HG02642 (cell line): ENCODE data around the gene NRM.
A peak's percentile ranks its signal among the peaks of the same experiment; 100 is the strongest.

Source experiments
- ATAC-seq: cut with Tn5 transposase; IDR thresholded peaks from one replicate; pipeline ENCODE4 v1.9.1; 2021; ENCODE audit warnings: mild to moderate bottlenecking; ENCODE audit not compliant: unreplicated experiment, poor library complexity

The NRM gene

GRCh38 chr6:30689985-30690384 lies 799 bp downstream of the NRM start:
- no peak for ATAC-seq

DNA sequence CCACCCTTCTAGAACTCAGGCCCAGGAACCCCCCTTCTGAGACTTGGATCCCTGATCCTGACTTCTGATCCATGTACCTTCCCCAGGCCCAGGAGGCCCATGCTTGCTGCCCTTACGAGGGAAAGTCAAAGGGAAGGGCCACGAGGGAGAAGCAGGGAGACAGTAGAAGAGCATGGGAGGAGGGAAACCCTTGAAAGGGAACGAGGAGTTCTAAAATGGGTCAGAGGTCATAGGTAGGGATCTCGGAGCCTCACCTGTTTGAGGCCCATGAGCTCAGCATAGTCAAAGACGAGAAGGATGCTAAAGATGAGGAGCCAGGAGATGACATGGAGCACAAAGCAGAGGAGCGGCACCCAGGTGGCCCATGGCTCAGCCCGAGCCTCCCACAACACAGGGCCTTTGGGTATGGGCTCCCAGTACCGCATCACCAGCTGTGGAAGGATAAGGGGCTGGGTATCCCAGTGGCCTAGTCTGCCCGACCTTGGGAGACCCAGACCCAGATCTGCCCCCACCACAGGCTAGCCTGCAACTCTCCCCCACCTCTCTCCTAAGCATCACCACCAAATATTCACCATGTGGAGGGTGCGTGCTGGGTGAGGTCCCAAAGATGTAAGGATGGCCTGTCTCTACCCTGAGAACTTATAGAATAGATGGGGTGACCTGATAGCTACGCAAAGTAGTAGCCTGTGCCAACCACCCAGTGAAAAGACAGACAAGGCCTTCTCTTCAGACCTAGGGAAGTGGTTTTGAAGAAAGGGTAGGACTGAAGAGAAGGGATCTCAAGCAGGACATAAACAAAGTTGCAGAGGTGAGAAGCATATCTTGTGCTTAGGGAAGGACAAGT lies 1.5 kb downstream of the NRM start:
- ATAC-seq, result no peak

GRCh38 chr6:30688569-30688968 lies 2.2 kb downstream of the NRM start:
- no peak for ATAC-seq

DNA sequence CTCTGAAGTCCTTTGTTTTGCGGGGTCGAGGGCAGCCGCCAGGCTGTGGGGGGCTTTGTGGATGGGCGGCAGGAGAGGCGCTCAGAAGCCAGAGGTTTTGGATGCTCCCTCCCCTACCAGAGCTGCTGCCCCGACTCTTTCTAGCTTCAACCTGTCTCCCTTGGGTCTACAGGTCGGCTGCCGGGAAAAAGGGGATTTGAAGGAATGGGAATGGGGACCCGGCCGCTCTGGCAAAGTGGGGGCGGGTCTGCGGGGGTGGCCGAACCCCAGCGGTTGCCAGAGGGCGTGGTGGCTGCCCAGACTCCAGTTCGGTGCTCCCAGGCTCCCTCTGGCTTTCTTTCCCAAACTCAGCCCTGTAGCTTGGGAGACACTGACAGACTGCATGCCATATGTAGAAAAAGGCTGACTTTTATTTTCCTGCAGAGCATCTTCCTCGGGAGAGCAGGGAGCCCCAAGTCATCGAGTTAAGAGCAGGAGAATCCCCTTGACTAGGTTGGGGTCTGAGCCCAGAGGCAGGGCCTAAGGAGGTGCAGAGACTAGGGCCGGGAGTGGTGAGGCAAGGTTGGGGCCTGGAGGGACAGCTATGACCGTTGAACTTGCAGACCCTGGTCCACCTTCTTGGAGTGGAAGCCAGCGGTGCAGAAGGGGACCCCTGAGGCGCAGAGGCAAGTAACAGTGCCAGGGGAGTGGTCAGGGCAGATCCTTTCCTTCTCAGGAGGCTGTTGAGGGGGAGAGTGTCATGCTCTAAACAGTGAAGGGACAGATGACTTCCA lies 2.9 kb downstream of the NRM start:
- no peak for ATAC-seq

GRCh38 chr6:30686908-30687658 lies 3.7 kb downstream of the NRM start:
- peak; percentile 48 for ATAC-seq

DNA sequence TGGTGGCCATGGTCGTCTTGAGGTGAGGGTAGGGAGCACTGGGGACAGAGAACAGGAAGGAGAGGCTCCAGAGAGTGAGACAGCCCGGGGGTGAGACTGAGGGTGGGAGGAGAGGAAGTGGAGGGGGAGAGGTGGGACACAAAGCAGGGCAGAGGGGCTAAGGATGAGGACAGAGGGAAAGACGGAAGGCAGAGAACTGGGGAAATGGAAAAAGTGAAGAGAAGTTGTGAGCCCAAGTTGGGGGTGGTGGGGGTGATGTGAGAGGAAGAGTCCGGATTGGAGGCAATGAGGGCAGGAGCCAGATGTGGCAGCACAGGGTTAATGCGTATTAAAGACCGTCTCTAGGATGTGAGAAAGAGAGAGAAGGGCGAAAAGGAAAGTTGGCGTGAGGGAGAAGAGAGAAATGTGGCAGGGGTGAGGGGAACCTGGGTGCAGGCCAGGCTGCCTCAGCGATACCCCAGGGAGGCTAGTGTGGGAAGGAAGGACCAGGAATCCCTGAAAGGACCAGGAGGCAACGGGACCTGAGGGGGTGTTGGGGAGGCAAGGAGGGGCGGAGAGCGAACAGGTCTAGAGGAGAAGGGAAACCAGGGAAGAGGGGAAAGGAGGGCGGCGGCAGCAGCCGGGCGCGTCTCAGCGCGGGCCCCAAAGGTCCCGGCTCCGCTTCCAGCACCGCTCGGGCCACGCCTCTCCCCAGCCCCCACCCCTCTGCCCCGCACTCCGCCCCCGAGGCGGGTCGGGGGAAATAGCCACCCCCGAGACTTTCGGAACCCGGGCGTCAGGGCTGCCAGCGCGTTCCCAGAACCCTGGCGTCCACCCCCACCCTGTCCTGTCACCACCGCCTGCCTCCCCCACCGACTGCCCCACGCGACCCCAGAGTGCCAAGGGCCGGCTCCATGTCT lies 4.5 kb downstream of the NRM start, which contains the start of gene PPP1R18:
PPP1R18 (minus strand) TSS at position 637 of the 899 bp plus-strand sequence; CDS start at position 10, 627 bp downstream.
- ATAC-seq, result peak; percentile 26

- no peak for ATAC-seq
These were observed 5.4 kb downstream of the NRM start for GRCh38 chr6:30685157-30686008.

GRCh38 chr6:30684386-30685156 lies 6.2 kb downstream of the NRM start:
- no peak for ATAC-seq

- no peak for ATAC-seq
These were observed 6.8 kb downstream of the NRM start for GRCh38 chr6:30683980-30684338.

GRCh38 chr6:30683183-30683979 lies 7.4 kb downstream of the NRM start:
- ATAC-seq, result no peak

DNA sequence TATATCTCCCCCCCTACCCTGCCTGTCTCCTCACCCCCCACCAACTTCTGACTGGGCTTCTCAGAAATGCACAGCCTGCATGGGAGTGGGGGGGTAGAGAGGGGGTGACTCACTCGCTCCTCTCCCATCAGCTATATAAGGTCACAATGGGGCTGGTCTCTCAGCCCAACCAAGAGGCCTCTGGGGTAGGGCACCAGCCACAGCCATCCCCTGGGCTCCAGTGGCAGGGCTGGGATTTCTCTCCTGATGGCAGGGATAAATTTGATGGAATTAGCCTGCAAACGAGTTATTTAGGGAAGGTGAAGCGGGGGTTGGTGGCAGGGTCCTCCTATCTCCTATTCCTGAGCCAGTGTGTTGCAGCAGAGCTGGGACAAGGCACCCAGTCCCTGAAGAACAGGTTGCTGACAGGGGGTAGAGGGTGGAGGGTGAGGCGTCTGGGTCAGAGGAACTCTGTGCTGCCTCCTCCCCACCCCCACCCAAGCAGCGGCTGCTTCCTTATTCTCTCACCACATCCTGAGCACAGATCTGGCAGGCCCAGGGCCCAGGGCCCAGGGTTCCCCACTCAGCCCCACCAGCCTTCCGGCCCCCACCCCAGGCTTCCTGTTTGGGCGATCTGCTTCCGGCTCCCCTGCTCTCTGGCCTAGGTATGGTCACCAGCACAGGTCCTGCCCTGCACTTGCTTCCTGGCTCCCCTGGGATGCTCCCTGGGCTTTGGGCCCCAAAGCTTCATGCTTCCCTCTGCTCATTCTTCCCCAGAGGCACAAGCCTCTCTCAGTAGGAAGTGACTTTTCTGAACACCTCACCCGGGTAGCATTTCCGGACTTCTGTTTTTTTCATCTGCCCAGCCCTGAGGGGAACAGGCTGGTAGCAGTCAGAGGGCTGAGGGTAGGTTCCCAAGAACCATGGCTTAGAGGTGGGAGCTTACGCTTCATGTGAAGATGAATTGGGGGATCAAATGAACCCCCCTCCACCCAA lies 8.4 kb downstream of the NRM start:
- ATAC-seq, result peak; percentile 34

GRCh38 chr6:30681766-30682142 lies 9.0 kb downstream of the NRM start:
- ATAC-seq, result no peak

- ATAC-seq, result no peak
These were observed 10.8 kb downstream of the NRM start for GRCh38 chr6:30679765-30680535.

DNA sequence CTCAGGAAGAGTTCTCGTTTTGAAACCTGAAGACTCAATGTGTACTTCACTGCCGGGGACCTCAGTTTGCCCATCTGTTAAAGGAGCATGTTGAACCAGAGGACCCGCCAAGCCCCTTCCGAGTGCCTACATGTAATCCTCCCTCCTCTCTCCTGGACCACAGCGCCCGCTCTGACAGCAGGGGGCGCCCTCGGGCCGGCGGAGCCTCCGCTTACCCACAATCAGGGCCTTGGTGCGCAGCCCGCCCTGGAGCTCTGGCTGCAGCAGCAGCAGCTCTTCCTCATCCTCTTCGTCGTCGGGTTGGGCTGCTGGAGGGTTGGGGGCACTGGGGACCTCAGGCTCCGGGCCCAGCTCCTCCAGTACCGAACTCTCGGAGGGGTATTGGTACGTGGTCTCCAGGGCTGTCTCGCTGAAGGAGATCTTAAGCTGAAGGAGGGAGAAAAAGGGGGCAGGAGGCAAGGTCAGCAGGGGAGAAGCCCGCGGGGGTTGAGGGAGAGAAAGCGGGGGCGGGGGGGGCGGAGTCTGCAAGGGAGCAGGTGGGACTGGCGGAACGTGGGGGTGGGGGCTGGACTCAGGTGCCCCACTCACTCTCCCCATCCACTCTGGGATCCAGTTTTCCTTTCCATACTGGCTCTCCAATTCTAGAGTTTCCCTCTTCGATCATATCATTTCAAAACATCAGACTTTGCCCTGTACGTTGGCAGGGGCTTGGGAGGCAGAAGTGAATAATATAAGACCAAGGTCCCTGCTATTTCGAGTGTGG lies 11.6 kb downstream of the NRM start:
- ATAC-seq, result peak; percentile 45
